ENCODE data around the gene RPL12. TPM values are rescaled to one million over a fixed set of nuclear protein-coding genes. Genes with fewer than 3 reads are reported as not detected.

RPL12 gene
- total and polyA plus RNA-seq, 2 donors (not counting 1 experiment from before 2014, with no cell fraction given): 1,334 to 3,459 TPM

GRCh38 chr9:127422133-127422782 is 28.9 kb downstream of the RPL12 start:
- peaks cover 39% of the 10 kb centered on the region for H3K4me1 Mint-ChIP-seq

DNA sequence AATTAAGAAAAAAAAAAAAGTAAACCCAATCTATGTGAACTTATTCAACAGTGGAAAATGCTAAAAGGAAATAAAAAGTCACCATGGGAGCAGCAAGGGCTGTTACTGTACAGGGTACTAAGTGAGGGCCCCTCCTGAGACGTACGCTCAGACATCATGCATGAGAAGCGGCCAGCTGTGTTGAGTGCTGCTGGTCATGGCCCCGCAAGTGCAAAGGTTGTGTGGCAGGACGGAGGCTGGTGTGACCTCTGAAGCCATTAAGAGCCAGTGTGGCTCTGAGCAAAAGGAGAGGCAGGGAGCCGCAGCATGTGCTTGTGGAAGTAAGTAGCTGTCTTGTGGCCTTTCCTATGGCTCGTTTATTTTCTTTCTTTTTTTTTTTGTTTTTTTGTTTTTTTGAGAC is 30.1 kb downstream of the RPL12 start:
- CTCF ChIA-PET: no interaction called here
- no peaks in the 10 kb centered on the region for H3K36me3 ChIP-seq (replicated peaks in 1 of 2; ENCODE audit: control extremely low read depth in 1 of 2, control insufficient read depth in 1 of 2, extremely low read depth in 1 of 2, insufficient read depth in 2 of 2, low read length in 1 of 2)
- H3K4me1 Mint-ChIP-seq: peaks cover 33% of the 10 kb centered on the region
- H3K27ac ChIP-seq (ENCODE audit: low read length in 2 of 2): no peak overlapping the region
- peaks cover 39% of the 10 kb centered on the region for H3K79me2 ChIP-seq (ENCODE audit: control insufficient read depth, insufficient read depth, low read length)
- WGBS (ENCODE audit: insufficient coverage): no CpG with 5 or more reads among the region's 7 CpGs
- no peaks in the 10 kb centered on the region for H3K27me3 Mint-ChIP-seq
- DNase-seq (no peak), ATAC-seq (ENCODE audit: low read depth) (no peak)
- H3K27ac Mint-ChIP-seq: no peak overlapping the region
- no peaks in the 10 kb centered on the region for H3K9me3 ChIP-seq (ENCODE audit: control extremely low read depth in 1 of 3, control insufficient read depth in 2 of 3, insufficient read depth in 1 of 3, low read length in 2 of 3)
- TF ChIP-seq, protein P1, sequence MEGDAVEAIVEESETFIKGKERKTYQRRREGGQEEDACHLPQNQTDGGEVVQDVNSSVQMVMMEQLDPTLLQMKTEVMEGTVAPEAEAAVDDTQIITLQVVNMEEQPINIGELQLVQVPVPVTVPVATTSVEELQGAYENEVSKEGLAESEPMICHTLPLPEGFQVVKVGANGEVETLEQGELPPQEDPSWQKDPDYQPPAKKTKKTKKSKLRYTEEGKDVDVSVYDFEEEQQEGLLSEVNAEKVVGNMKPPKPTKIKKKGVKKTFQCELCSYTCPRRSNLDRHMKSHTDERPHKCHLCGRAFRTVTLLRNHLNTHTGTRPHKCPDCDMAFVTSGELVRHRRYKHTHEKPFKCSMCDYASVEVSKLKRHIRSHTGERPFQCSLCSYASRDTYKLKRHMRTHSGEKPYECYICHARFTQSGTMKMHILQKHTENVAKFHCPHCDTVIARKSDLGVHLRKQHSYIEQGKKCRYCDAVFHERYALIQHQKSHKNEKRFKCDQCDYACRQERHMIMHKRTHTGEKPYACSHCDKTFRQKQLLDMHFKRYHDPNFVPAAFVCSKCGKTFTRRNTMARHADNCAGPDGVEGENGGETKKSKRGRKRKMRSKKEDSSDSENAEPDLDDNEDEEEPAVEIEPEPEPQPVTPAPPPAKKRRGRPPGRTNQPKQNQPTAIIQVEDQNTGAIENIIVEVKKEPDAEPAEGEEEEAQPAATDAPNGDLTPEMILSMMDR (IDR thresholded peaks at IDR 0.05): no peak
- TF ChIP-seq EZH2 (IDR thresholded peaks at IDR 0.05; ENCODE audit: borderline replicate concordance, insufficient read depth, low read depth, low read length, poor library complexity, severe bottlenecking): no peak
- H3K9ac ChIP-seq (ENCODE audit: low read length): no peak overlapping the region
- intact Hi-C loops (cut with micrococcal nuclease): no loop called here
- H3K4me3 ChIP-seq (ENCODE audit: control extremely low read depth in 1 of 5, extremely low read depth in 1 of 5, insufficient read depth in 1 of 5, low read depth in 2 of 5, low read length in 4 of 5): no peak overlapping the region
- H3K27me3 ChIP-seq (replicated peaks in 1 of 4; ENCODE audit: control extremely low read depth in 1 of 4, control insufficient read depth in 3 of 4, insufficient read depth in 4 of 4, low read length in 3 of 4): no peaks in the 10 kb centered on the region
- no peak overlapping the region for H2AFZ ChIP-seq (ENCODE audit: insufficient read depth, low read depth, low read length, poor library complexity, severe bottlenecking)
- POLR2A ChIA-PET: interaction anchor here (0.6 kb wide), 1 partner anchor 1032 kb away, joined by 3 read pairs; no protein-coding TSS in a partner anchor
- H3K4me3 Mint-ChIP-seq: no peak overlapping the region
- peaks cover 4% of the 10 kb centered on the region for H4K20me1 ChIP-seq (ENCODE audit: control insufficient read depth, insufficient read depth, low read length, poor library complexity, severe bottlenecking)
- H3K4me2 ChIP-seq (replicated peaks; ENCODE audit: low read depth, low read length, poor library complexity, severe bottlenecking): no peak overlapping the region
- no peaks in the 10 kb centered on the region for H3K9me3 Mint-ChIP-seq (ENCODE audit: insufficient read depth)
- H3K4me1 ChIP-seq (ENCODE audit: control insufficient read depth in 2 of 2, insufficient read depth in 2 of 2, low read length in 2 of 2): peaks cover 19 to 29% of the 10 kb centered on the region in 2 donors

More at GRCh38 chr9:127422133-127422782, 28.9 kb downstream of the RPL12 start:
- H2AFZ ChIP-seq (ENCODE audit: insufficient read depth, low read depth, low read length, poor library complexity, severe bottlenecking): no peak overlapping the region
- no peak overlapping the region for H3K27ac ChIP-seq (ENCODE audit: low read length in 2 of 2)
- Mint-ChIP-seq H3K4me3 (no peak overlapping the region), H3K27ac (peak overlapping the region; percentile 41), H3K9me3 (ENCODE audit: insufficient read depth) (no peaks in the 10 kb centered on the region), H3K27me3 (no peaks in the 10 kb centered on the region)
- WGBS (ENCODE audit: insufficient coverage): no CpG with 5 or more reads among the region's 10 CpGs
- no peaks in the 10 kb centered on the region for H3K36me3 ChIP-seq (replicated peaks in 1 of 2; ENCODE audit: control extremely low read depth in 1 of 2, control insufficient read depth in 1 of 2, extremely low read depth in 1 of 2, insufficient read depth in 2 of 2, low read length in 1 of 2)
- TF ChIP-seq, protein P1 (IDR thresholded peaks at IDR 0.05): no peak
- no peak for TF ChIP-seq EZH2 (IDR thresholded peaks at IDR 0.05; ENCODE audit: borderline replicate concordance, insufficient read depth, low read depth, low read length, poor library complexity, severe bottlenecking)
- ChIA-PET CTCF (no interaction called here), POLR2A (no interaction called here)
- peaks cover 50% of the 10 kb centered on the region for H3K79me2 ChIP-seq (ENCODE audit: control insufficient read depth, insufficient read depth, low read length)
- intact Hi-C loops (cut with micrococcal nuclease): no loop called here
- DNase-seq (no peak), ATAC-seq (ENCODE audit: low read depth) (no peak)
- peaks cover 19 to 29% of the 10 kb centered on the region in 2 donors for H3K4me1 ChIP-seq (ENCODE audit: control insufficient read depth in 2 of 2, insufficient read depth in 2 of 2, low read length in 2 of 2)
- H3K9me3 ChIP-seq (ENCODE audit: control extremely low read depth in 1 of 3, control insufficient read depth in 2 of 3, insufficient read depth in 1 of 3, low read length in 2 of 3): no peaks in the 10 kb centered on the region
- H4K20me1 ChIP-seq (ENCODE audit: control insufficient read depth, insufficient read depth, low read length, poor library complexity, severe bottlenecking): peaks cover 4% of the 10 kb centered on the region
- H3K27me3 ChIP-seq (replicated peaks in 1 of 4; ENCODE audit: control extremely low read depth in 1 of 4, control insufficient read depth in 3 of 4, insufficient read depth in 4 of 4, low read length in 3 of 4): no peaks in the 10 kb centered on the region
- H3K4me2 ChIP-seq (replicated peaks; ENCODE audit: low read depth, low read length, poor library complexity, severe bottlenecking): no peak overlapping the region
- H3K4me3 ChIP-seq (ENCODE audit: control extremely low read depth in 1 of 5, extremely low read depth in 1 of 5, insufficient read depth in 1 of 5, low read depth in 2 of 5, low read length in 4 of 5): no peak overlapping the region
- no peak overlapping the region for H3K9ac ChIP-seq (ENCODE audit: low read length)
